ENCODE data around the gene GPR18. TPM values are rescaled to one million over a fixed set of nuclear protein-coding genes. Genes with fewer than 3 reads are reported as not detected.

Gene GPR18
- total RNA-seq, 1 experiment from 2014 or later = not detected

DNA sequence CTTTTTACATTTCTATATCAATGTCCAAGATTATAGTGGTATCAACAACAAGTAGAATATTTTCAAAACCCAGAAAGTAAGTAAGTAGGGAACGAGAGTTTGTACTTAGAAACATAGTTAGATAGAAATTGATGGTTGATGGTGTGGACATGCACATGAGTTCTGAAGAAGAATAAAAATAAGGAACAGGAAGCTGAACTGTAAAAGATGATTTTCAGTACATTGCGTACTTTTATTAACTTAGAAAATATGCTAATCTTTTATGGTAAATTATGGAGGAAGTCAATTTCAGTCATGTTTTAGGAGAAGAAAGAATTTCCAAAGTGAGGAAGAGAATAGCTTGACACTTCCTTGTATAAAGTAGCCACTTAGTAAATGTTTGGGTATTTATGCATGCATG, 12.3 kb upstream of the GPR18 start:
- H3K27me3 ChIP-seq (ENCODE audit: insufficient read depth, low read length) = no peaks in the 10 kb centered on the region
- H3K27ac Mint-ChIP-seq = no peak overlapping the region
- H2BK5ac ChIP-seq (ENCODE audit: insufficient read length, low read length) = no peak overlapping the region
- H2BK120ac ChIP-seq (ENCODE audit: low read depth, low read length, poor library complexity, severe bottlenecking) = no peak overlapping the region
- no peaks in the 10 kb centered on the region for H3K23me2 ChIP-seq (ENCODE audit: insufficient read length, low read depth, low read length, poor library complexity, severe bottlenecking)
- H3K79me1 ChIP-seq (ENCODE audit: insufficient read depth, low read depth, low read length, poor library complexity, severe bottlenecking) = peaks cover 3% of the 10 kb centered on the region
- H3K4me1 Mint-ChIP-seq = peaks cover 1 to 3% of the 10 kb centered on the region in 2 experiments; a peak in 2 of 4 replicates
- H4K5ac ChIP-seq (ENCODE audit: insufficient read length, low read depth, low read length) = no peak overlapping the region
- H2BK12ac ChIP-seq (ENCODE audit: insufficient read length, low read depth, low read length) = no peak overlapping the region
- H3K18ac ChIP-seq (ENCODE audit: insufficient read length, low read depth, low read length) = no peak overlapping the region
- no peaks in the 10 kb centered on the region for H3K9me3 ChIP-seq (ENCODE audit: control insufficient read depth, low read depth, low read length)
- H2AK5ac ChIP-seq (ENCODE audit: insufficient read length, low read length) = no peak overlapping the region
- H3K4me2 ChIP-seq (ENCODE audit: insufficient read depth, insufficient read length, low read length) = no peak overlapping the region
- WGBS (ENCODE audit: extremely low coverage, insufficient read length, low lambda C conversion rate) = no CpG with 5 or more reads among the region's 2 CpGs
- H4K20me1 ChIP-seq (ENCODE audit: control insufficient read depth, insufficient read depth, insufficient read length) = no peaks in the 10 kb centered on the region
- no peak for DNase-seq
- no peak overlapping the region for H4K91ac ChIP-seq (ENCODE audit: insufficient read length, low read depth, low read length)
- H3K56ac ChIP-seq (ENCODE audit: insufficient read length, low read depth, low read length) = no peak overlapping the region
- TF ChIP-seq, protein P1, sequence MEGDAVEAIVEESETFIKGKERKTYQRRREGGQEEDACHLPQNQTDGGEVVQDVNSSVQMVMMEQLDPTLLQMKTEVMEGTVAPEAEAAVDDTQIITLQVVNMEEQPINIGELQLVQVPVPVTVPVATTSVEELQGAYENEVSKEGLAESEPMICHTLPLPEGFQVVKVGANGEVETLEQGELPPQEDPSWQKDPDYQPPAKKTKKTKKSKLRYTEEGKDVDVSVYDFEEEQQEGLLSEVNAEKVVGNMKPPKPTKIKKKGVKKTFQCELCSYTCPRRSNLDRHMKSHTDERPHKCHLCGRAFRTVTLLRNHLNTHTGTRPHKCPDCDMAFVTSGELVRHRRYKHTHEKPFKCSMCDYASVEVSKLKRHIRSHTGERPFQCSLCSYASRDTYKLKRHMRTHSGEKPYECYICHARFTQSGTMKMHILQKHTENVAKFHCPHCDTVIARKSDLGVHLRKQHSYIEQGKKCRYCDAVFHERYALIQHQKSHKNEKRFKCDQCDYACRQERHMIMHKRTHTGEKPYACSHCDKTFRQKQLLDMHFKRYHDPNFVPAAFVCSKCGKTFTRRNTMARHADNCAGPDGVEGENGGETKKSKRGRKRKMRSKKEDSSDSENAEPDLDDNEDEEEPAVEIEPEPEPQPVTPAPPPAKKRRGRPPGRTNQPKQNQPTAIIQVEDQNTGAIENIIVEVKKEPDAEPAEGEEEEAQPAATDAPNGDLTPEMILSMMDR (conservative IDR thresholded peaks at IDR 0.05) = no peak
- H3K23ac ChIP-seq (ENCODE audit: insufficient read length, low read depth, low read length) = no peak overlapping the region
- no peak overlapping the region for H3K27ac ChIP-seq (ENCODE audit: insufficient read length, low read depth, low read length)
- no peak overlapping the region for H3K4ac ChIP-seq (ENCODE audit: low read depth, low read length)
- H3K9ac ChIP-seq (ENCODE audit: extremely low read depth, insufficient read length, low read length) = no peak overlapping the region
- peaks cover 3% of the 10 kb centered on the region in 2 experiments; a peak in 3 of 5 replicates for H3K9me3 Mint-ChIP-seq
- no peak overlapping the region for H4K8ac ChIP-seq (replicated peaks; ENCODE audit: insufficient read length, low read depth, low read length)
- H2BK20ac ChIP-seq (ENCODE audit: low read depth, low read length, poor library complexity, severe bottlenecking) = no peak overlapping the region
- peaks cover 0 to 11% (median 4%) of the 10 kb centered on the region in 3 experiments; a peak in 3 of 7 replicates for H3K36me3 Mint-ChIP-seq (ENCODE audit: insufficient read depth in 1 of 3, low read depth in 3 of 3)
- no peaks in the 10 kb centered on the region for H3K27me3 Mint-ChIP-seq (ENCODE audit: low read depth)
- H3T11ph ChIP-seq (ENCODE audit: low read length) = no peak overlapping the region
- H3K4me1 ChIP-seq (ENCODE audit: insufficient read depth, low read length) = no peaks in the 10 kb centered on the region
- no peak overlapping the region for H3K4me3 Mint-ChIP-seq
- no peak overlapping the region for H3K14ac ChIP-seq (ENCODE audit: insufficient read depth, low read length)
- no peaks in the 10 kb centered on the region for H3K79me2 ChIP-seq (ENCODE audit: insufficient read depth, low read length)
- no peak overlapping the region for H2BK15ac ChIP-seq (ENCODE audit: low read depth, low read length)
- no peak overlapping the region for H2AFZ ChIP-seq (ENCODE audit: low read length)

All from H9 (cell line).